ENCODE measurements around the gene HOXC4. TPM values are rescaled to one million over a fixed set of nuclear protein-coding genes. Genes with fewer than 3 reads are reported as not detected.

HOXC4 gene
- total and polyA plus RNA-seq, 11 donors = 0.06 to 1.2 (median 0.25) TPM; not detected in 7

- TF ChIP-seq CTCF (IDR thresholded peaks at IDR 0.05) (no peak), POLR2A (IDR thresholded peaks at IDR 0.05) (no peak)
- WGBS, 4 donors = 61 to 71% (median 62%) methylated on average over 17 to 23 of the region's 23 CpGs
- H3K27me3 ChIP-seq = peaks cover 34 to 98% (median 77%) of the 10 kb centered on the region in 9 donors
- no peaks in the 10 kb centered on the region for H3K9me3 ChIP-seq
- intact Hi-C loops (cut with DNase I) = no loop called here
- H3K27ac ChIP-seq = peak overlapping the region in 6 of 12 donors; percentile 43 to 75 (median 58)
- no peaks in the 10 kb centered on the region for H3K36me3 ChIP-seq
- H3K4me3 ChIP-seq = no peak overlapping the region
- H3K4me1 ChIP-seq = peaks cover 0 to 44% (median 22%) of the 10 kb centered on the region in 12 donors
- ATAC-seq (no peak), DNase-seq (no peak)
These were observed 32.8 kb upstream of the HOXC4 start for GRCh38 chr12:54020591-54021405.

- no peak for ATAC-seq
- intact Hi-C loops (cut with DNase I) = no loop called here
- Histone ChIP-seq H3K9me3 (no peaks in the 10 kb centered on the region), H3K4me1 (peaks cover 0 to 41% (median 21%) of the 10 kb centered on the region in 12 donors), H3K4me3 (no peak overlapping the region), H3K36me3 (no peaks in the 10 kb centered on the region), H3K27ac (no peak overlapping the region), H3K27me3 (peaks cover 27 to 98% (median 77%) of the 10 kb centered on the region in 9 donors)
- no peak for DNase-seq
- 53 to 75% (median 59%) methylated on average over 11 to 16 of the region's 16 CpGs for WGBS, 4 donors
- no peak for TF ChIP-seq CTCF (IDR thresholded peaks at IDR 0.05)
- no peak for TF ChIP-seq POLR2A (IDR thresholded peaks at IDR 0.05)
These were observed 32.1 kb upstream of the HOXC4 start for GRCh38 chr12:54021432-54022013.

GRCh38 chr12:54022960-54023884, 30.4 kb upstream of the HOXC4 start:
- H3K27me3 ChIP-seq = peaks cover 29 to 98% (median 77%) of the 10 kb centered on the region in 9 donors
- H3K36me3 ChIP-seq = no peaks in the 10 kb centered on the region
- TF ChIP-seq CTCF (IDR thresholded peaks at IDR 0.05) (no peak), POLR2A (IDR thresholded peaks at IDR 0.05) (no peak)
- H3K4me1 ChIP-seq = peaks cover 0 to 25% (median 9%) of the 10 kb centered on the region in 12 donors
- no peak overlapping the region for H3K4me3 ChIP-seq
- H3K27ac ChIP-seq = no peak overlapping the region
- ATAC-seq (no peak), DNase-seq (no peak)
- intact Hi-C loops (cut with DNase I) = no loop called here
- 50 to 53% (median 52%) methylated on average over 7 to 8 of the region's 8 CpGs for WGBS, 4 donors
- H3K9me3 ChIP-seq = no peaks in the 10 kb centered on the region
